ENCODE results near the gene GALNT6.
"Not testable (repeated sequence)": the region's sequence is repeated elsewhere in the genome, so short reads cannot be mapped to it uniquely, and the experiment has no call there.

The GALNT6 gene

GRCh38 chr12:51318846-51319599 lies 72.2 kb downstream of the GALNT6 start:
- DNase-seq: no peak

GRCh38 chr12:51318057-51318806 lies 73.0 kb downstream of the GALNT6 start:
- DNase-seq: not testable (repeated sequence)

- DNase-seq: no peak
These were observed 79.8 kb downstream of the GALNT6 start for GRCh38 chr12:51311389-51311788.

GRCh38 chr12:51307655-51308593 lies 83.3 kb downstream of the GALNT6 start:
- DNase-seq: no peak

- DNase-seq: no peak
These were observed 84.7 kb downstream of the GALNT6 start for GRCh38 chr12:51306507-51306906.

Data from activated CD8-positive, alpha-beta memory T cell treated with anti-CD3 and anti-CD28 coated beads for 24 hours (primary cell).